H1 (cell line): ENCODE results near the gene OR6Q1.

Experiments used
- CEBPB ChIP-seq: IDR thresholded peaks from 2 replicates; pipeline ENCODE4 v1.6.1; 2012; ENCODE audit warnings: low read depth, low read length
- CTBP2 ChIP-seq: IDR thresholded peaks from 2 replicates; pipeline ENCODE4 v1.7.0; 2011; ENCODE audit warnings: borderline replicate concordance, mild to moderate bottlenecking, moderate library complexity, mixed read lengths, low read length; ENCODE audit not compliant: insufficient read depth, insufficient read length
- JUN ChIP-seq: IDR thresholded peaks from 2 replicates; pipeline ENCODE4 v1.6.1; 2011; ENCODE audit warnings: low read depth, mild to moderate bottlenecking, improper control_type of control experiment, low read length
- TAF1 ChIP-seq: IDR thresholded peaks from 2 replicates; pipeline ENCODE4 v1.6.1; 2011; ENCODE audit warnings: mild to moderate bottlenecking, low read depth, low read length
- TF ChIP-seq, protein P1 (sequence below), 3 experiments: IDR thresholded peaks; 1 replicate in 2 of 3; 2 replicates in 1 of 3; pipeline versions ENCODE4 v1.5.1 to v1.6.1; 2011; ENCODE audit warnings: low read length in 3 of 3, mild to moderate bottlenecking in 3 of 3, inconsistent platforms in 2 of 3, low read depth in 1 of 3, moderate library complexity in 1 of 3; ENCODE audit not compliant: insufficient read depth in 1 of 3; ENCODE audit errors: control extremely low read depth in 1 of 3
- TF ChIP-seq, protein P2 (sequence below): IDR thresholded peaks from 2 replicates; pipeline ENCODE4 v1.6.1; 2012; ENCODE audit warnings: inconsistent platforms

DNA sequence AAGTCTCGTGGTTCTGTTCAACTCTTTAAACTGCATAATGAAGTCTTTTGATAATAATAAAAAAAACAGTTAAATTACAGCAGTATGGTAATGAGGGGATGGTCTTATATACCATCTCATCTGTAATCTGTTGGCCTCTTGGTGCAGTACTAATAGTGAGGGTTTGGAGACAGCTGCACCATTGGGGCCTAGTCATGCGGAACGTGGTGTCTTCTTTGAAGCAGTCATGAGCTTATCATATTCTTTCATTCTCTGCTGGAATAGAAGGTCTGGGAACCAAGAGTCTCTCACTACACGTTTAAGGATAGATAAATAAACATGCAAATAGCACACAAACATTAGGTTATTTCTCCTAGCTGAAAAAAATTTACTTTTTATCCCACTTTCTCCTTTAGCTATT is 48.0 kb upstream of the OR6Q1 start:
- TF ChIP-seq, protein P1, sequence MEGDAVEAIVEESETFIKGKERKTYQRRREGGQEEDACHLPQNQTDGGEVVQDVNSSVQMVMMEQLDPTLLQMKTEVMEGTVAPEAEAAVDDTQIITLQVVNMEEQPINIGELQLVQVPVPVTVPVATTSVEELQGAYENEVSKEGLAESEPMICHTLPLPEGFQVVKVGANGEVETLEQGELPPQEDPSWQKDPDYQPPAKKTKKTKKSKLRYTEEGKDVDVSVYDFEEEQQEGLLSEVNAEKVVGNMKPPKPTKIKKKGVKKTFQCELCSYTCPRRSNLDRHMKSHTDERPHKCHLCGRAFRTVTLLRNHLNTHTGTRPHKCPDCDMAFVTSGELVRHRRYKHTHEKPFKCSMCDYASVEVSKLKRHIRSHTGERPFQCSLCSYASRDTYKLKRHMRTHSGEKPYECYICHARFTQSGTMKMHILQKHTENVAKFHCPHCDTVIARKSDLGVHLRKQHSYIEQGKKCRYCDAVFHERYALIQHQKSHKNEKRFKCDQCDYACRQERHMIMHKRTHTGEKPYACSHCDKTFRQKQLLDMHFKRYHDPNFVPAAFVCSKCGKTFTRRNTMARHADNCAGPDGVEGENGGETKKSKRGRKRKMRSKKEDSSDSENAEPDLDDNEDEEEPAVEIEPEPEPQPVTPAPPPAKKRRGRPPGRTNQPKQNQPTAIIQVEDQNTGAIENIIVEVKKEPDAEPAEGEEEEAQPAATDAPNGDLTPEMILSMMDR (IDR thresholded peaks at IDR 0.05; ENCODE audit: control extremely low read depth in 1 of 3, insufficient read depth in 1 of 3, low read depth in 1 of 3, low read length in 3 of 3) = no peak
- no peak for TF ChIP-seq CTBP2
- no peak for TF ChIP-seq JUN
- TF ChIP-seq, protein P2, sequence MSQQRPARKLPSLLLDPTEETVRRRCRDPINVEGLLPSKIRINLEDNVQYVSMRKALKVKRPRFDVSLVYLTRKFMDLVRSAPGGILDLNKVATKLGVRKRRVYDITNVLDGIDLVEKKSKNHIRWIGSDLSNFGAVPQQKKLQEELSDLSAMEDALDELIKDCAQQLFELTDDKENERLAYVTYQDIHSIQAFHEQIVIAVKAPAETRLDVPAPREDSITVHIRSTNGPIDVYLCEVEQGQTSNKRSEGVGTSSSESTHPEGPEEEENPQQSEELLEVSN = no peak
- TF ChIP-seq TAF1 = no peak
- no peak for TF ChIP-seq CEBPB
